Stimulated activated naive B cell treated with anti-CD40 and anti-IgM and Interleukin-4, amounts not matched to agents 10 μg/mL and 1 μg/mL and 100 μg/mL, for 72 hours (primary cell): ENCODE data around the gene IQCM.

Source experiments
- ATAC-seq, 2 donors: fragments of 150-1000 bp; cut with Tn5 transposase; replicated peaks; 2 replicates each; pipeline ENCODE4 v1.10.0; 2021; ENCODE audit warnings: moderate library complexity in 1 of 2
- DNase-seq: peaks from one replicate; pipeline ENCODE4 v3.0.0; 2021
- H3K27ac Mint-ChIP-seq: one replicate; pipeline ENCODE4 v1.8.0; 2022; ENCODE audit warnings: mild to moderate bottlenecking, mixed read lengths
- H3K27me3 Mint-ChIP-seq, 2 donors: one replicate each; pipeline ENCODE4 v1.8.0; 2022; ENCODE audit warnings: mixed read lengths in 2 of 2
- H3K36me3 Mint-ChIP-seq, 2 donors: one replicate each; pipeline ENCODE4 v1.8.0; 2022; ENCODE audit warnings: mixed read lengths in 2 of 2, mild to moderate bottlenecking in 1 of 2
- H3K4me1 Mint-ChIP-seq, 2 donors: one replicate each; pipeline ENCODE4 v1.8.0; 2022; ENCODE audit warnings: mixed read lengths in 2 of 2, mild to moderate bottlenecking in 1 of 2
- H3K4me3 Mint-ChIP-seq, 2 donors: one replicate each; pipeline ENCODE4 v1.8.0; 2022; ENCODE audit warnings: mild to moderate bottlenecking in 2 of 2, mixed read lengths in 2 of 2, moderate library complexity in 1 of 2
- H3K9me3 Mint-ChIP-seq, 2 donors: one replicate each; pipeline ENCODE4 v1.8.0; 2022; ENCODE audit warnings: mixed read lengths in 2 of 2, mild to moderate bottlenecking in 1 of 2

The IQCM gene

GRCh38 chr4:149815743-149816142 is at the start of gene IQCM:
IQCM (minus strand) TSS chr4:149815843; CDS start chr4:149742691, 73,152 bp downstream.
- no peak for ATAC-seq
- Mint-ChIP-seq H3K9me3 (no peaks in the 10 kb centered on the region), H3K27ac (no peak within 1 kb of the TSS)

DNA sequence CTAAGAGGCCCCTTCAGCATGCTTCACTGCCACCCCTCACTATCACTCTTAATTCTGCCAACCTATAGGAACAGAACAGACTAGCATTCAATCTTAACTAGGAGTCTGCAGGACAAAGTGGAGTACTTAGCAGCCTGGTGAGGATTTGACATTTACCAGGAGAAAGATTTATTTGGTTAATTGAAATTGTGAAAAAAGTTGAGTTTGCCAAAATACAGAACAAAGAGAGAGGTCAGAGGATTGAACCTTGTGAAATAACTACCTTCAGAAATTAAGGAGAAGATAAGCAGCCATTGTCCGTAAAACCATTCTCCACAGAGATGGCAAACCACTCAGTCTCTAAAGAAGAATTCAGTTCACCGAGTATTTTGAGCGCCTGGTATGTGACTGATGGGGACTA is 41.8 kb upstream of the IQCM start:
- Mint-ChIP-seq H3K27me3 (no peaks in the 10 kb centered on the region), H3K4me1 (no peaks in the 10 kb centered on the region), H3K27ac (no peak overlapping the region), H3K36me3 (no peaks in the 10 kb centered on the region), H3K9me3 (peaks cover 3 to 4% of the 10 kb centered on the region in 2 donors), H3K4me3 (no peak overlapping the region)
- DNase-seq (no peak), ATAC-seq (no peak)

More at GRCh38 chr4:149815743-149816142, at the start of gene IQCM:
- Mint-ChIP-seq H3K4me3 (no peak within 1 kb of the TSS), H3K36me3 (no peaks in the 10 kb centered on the region), H3K4me1 (no peaks in the 10 kb centered on the region), H3K27me3 (no peaks in the 10 kb centered on the region)
- DNase-seq = no peak

GRCh38 chr4:149845743-149846142 is 30.1 kb upstream of the IQCM start:
- DNase-seq (no peak), ATAC-seq (no peak)
- Mint-ChIP-seq H3K27ac (no peak overlapping the region), H3K36me3 (no peaks in the 10 kb centered on the region), H3K27me3 (no peaks in the 10 kb centered on the region), H3K4me3 (no peak overlapping the region), H3K4me1 (no peaks in the 10 kb centered on the region), H3K9me3 (peaks cover 0 to 7% of the 10 kb centered on the region in 2 donors)

GRCh38 chr4:149841686-149842085 is 26.0 kb upstream of the IQCM start:
- Mint-ChIP-seq H3K36me3 (no peaks in the 10 kb centered on the region), H3K27ac (no peak overlapping the region), H3K4me3 (no peak overlapping the region), H3K4me1 (no peaks in the 10 kb centered on the region), H3K27me3 (no peaks in the 10 kb centered on the region), H3K9me3 (peaks cover 0 to 1% of the 10 kb centered on the region in 2 donors)
- DNase-seq (no peak), ATAC-seq (no peak)

- Mint-ChIP-seq H3K27ac (no peak overlapping the region), H3K27me3 (no peaks in the 10 kb centered on the region), H3K4me3 (no peak overlapping the region), H3K36me3 (no peaks in the 10 kb centered on the region), H3K4me1 (no peaks in the 10 kb centered on the region), H3K9me3 (peaks cover 0 to 3% of the 10 kb centered on the region in 2 donors)
- ATAC-seq (no peak), DNase-seq (no peak)
Observed at GRCh38 chr4:149838036-149838435, 22.4 kb upstream of the IQCM start.

- H3K4me1 Mint-ChIP-seq = no peaks in the 10 kb centered on the region
- no peaks in the 10 kb centered on the region for H3K36me3 Mint-ChIP-seq
Observed at GRCh38 chr4:149836546-149836945, 20.9 kb upstream of the IQCM start.

GRCh38 chr4:149835280-149835679 is 19.6 kb upstream of the IQCM start:
- Mint-ChIP-seq H3K4me3 (no peak overlapping the region), H3K27me3 (no peaks in the 10 kb centered on the region), H3K27ac (no peak overlapping the region), H3K9me3 (peaks cover 0 to 2% of the 10 kb centered on the region in 2 donors), H3K36me3 (no peaks in the 10 kb centered on the region), H3K4me1 (no peaks in the 10 kb centered on the region)
- DNase-seq = no peak
- ATAC-seq = no peak

More at GRCh38 chr4:149836546-149836945, 20.9 kb upstream of the IQCM start:
- H3K9me3 Mint-ChIP-seq = peaks cover 0 to 2% of the 10 kb centered on the region in 2 donors
- no peaks in the 10 kb centered on the region for H3K27me3 Mint-ChIP-seq
- no peak for ATAC-seq
- no peak overlapping the region for H3K4me3 Mint-ChIP-seq
- DNase-seq = no peak
- H3K27ac Mint-ChIP-seq = no peak overlapping the region

DNA sequence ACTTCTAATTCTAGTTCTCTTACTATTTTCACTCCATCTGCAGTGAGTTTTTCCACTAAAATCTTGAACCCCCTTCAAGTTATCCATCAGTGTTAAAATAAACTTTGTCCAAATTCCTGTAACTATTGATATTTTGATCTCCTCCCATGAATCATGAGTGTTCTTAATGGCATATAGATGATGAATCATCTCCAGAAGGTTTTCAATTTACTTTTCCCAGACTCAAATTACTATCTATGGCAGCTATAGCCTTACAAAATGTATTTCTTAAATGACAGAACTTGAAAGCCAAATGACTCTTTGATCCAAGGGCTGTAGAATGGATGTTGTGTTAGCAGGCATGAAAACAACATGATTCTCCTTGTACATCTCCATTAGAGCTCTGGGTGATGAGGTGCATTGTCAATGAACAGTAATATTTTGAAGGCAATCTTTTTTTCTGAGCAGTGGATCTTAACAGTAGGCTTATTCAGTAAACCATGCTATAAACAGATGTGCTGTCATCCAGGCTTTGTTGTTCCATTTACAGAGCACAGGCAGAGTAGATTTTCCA is 16.1 kb upstream of the IQCM start:
- H3K27ac Mint-ChIP-seq = no peak overlapping the region
- H3K27me3 Mint-ChIP-seq = no peaks in the 10 kb centered on the region
- DNase-seq (no peak), ATAC-seq (no peak)
- H3K9me3 Mint-ChIP-seq = peaks cover 0 to 3% of the 10 kb centered on the region in 2 donors
- no peaks in the 10 kb centered on the region for H3K4me1 Mint-ChIP-seq
- H3K4me3 Mint-ChIP-seq = no peak overlapping the region
- no peaks in the 10 kb centered on the region for H3K36me3 Mint-ChIP-seq

- DNase-seq (no peak), ATAC-seq (no peak)
- H3K4me3 Mint-ChIP-seq = no peak overlapping the region
Observed at GRCh38 chr4:149830823-149831222, 15.2 kb upstream of the IQCM start.

GRCh38 chr4:149825336-149825735 is 9.7 kb upstream of the IQCM start:
- Mint-ChIP-seq H3K9me3 (peaks cover 0 to 1% of the 10 kb centered on the region in 2 donors), H3K27me3 (no peaks in the 10 kb centered on the region), H3K27ac (no peak overlapping the region), H3K36me3 (no peaks in the 10 kb centered on the region), H3K4me1 (no peaks in the 10 kb centered on the region), H3K4me3 (no peak overlapping the region)
- DNase-seq (no peak), ATAC-seq (no peak)

More at GRCh38 chr4:149830823-149831222, 15.2 kb upstream of the IQCM start:
- no peaks in the 10 kb centered on the region for H3K4me1 Mint-ChIP-seq
- H3K9me3 Mint-ChIP-seq = peaks cover 0 to 3% of the 10 kb centered on the region in 2 donors
- no peaks in the 10 kb centered on the region for H3K27me3 Mint-ChIP-seq
- no peaks in the 10 kb centered on the region for H3K36me3 Mint-ChIP-seq
- H3K27ac Mint-ChIP-seq = no peak overlapping the region

DNA sequence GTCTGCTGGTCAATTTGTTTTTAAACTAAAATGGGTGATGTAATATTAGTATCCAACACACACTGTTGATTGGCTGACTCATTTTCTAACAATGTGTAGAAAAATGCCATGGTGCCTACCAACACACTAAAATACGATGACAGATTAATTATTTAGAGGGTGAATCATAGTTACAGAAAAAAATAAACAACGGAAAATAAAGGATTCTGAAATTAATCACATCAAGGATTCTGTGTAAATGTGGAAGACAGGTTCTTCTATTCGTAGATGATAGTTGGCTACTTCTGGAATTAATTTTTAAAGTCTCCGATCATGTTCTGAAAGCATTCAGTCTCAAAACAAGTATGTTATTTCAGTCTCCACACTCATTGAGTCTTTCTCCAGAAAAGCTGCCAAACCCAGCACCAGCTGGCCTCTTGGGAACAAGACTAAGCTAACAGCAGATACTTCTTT is 8.2 kb upstream of the IQCM start:
- H3K36me3 Mint-ChIP-seq = no peaks in the 10 kb centered on the region
- peaks cover 0 to 1% of the 10 kb centered on the region in 2 donors for H3K9me3 Mint-ChIP-seq
- H3K27me3 Mint-ChIP-seq = no peaks in the 10 kb centered on the region
- no peak for ATAC-seq
- no peaks in the 10 kb centered on the region for H3K4me1 Mint-ChIP-seq
- H3K27ac Mint-ChIP-seq = no peak overlapping the region
- DNase-seq = no peak
- H3K4me3 Mint-ChIP-seq = no peak overlapping the region

- Mint-ChIP-seq H3K4me3 (no peak overlapping the region), H3K36me3 (no peaks in the 10 kb centered on the region), H3K9me3 (peaks cover 5 to 6% of the 10 kb centered on the region in 2 donors), H3K27me3 (no peaks in the 10 kb centered on the region), H3K27ac (no peak overlapping the region), H3K4me1 (no peaks in the 10 kb centered on the region)
- DNase-seq = no peak
- no peak for ATAC-seq
Observed at GRCh38 chr4:149801416-149801815, 14.2 kb downstream of the IQCM start.

DNA sequence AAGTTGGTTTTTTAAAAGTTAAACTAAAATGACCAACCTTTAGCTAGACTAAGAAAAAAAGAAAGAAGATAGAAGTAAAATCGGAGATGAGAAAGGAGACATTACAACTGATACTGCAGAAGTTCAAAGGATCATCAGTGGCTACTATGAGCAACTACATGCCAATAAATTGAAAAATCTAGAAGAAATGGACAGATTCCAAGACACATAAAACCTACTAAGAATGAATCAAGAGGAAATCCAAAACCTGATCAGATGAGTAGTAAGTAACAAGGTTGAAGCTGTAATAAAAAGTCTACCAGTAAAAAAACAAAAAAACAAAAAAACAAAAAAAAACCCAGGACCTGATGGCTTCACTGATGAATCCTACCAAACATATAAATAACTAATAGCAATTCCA is 16.1 kb downstream of the IQCM start:
- Mint-ChIP-seq H3K27me3 (no peaks in the 10 kb centered on the region), H3K9me3 (peaks cover 5 to 6% of the 10 kb centered on the region in 2 donors), H3K36me3 (no peaks in the 10 kb centered on the region), H3K4me1 (no peaks in the 10 kb centered on the region), H3K27ac (no peak overlapping the region), H3K4me3 (no peak overlapping the region)
- DNase-seq = no peak
- no peak for ATAC-seq

DNA sequence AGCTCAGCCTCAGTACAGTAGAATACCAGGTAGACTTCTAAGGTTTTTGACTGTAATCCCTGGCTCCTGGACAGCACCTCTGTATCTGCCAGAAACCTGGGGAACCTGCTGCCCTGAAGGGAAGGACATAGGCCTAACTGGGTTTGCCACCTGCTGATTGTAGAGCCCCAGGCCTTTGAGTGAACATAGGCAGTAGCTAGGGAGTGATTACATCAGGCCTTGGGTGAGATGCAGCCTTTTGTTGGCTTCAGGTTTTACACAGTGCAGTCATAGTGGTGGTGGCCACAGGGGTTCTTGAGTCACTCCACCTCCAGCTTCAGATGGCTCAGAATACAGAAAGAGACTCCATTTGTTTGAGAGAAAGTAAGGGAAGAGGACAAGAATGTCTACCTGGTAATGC is 19.3 kb downstream of the IQCM start:
- H3K27ac Mint-ChIP-seq = no peak overlapping the region
- DNase-seq (no peak), ATAC-seq (no peak)
- no peaks in the 10 kb centered on the region for H3K27me3 Mint-ChIP-seq
- H3K4me3 Mint-ChIP-seq = no peak overlapping the region
- H3K9me3 Mint-ChIP-seq = no peaks in the 10 kb centered on the region
- H3K36me3 Mint-ChIP-seq = no peaks in the 10 kb centered on the region
- H3K4me1 Mint-ChIP-seq = no peaks in the 10 kb centered on the region

GRCh38 chr4:149795256-149795655 is 20.4 kb downstream of the IQCM start:
- Mint-ChIP-seq H3K9me3 (no peaks in the 10 kb centered on the region), H3K27me3 (no peaks in the 10 kb centered on the region), H3K27ac (no peak overlapping the region), H3K36me3 (no peaks in the 10 kb centered on the region), H3K4me1 (no peaks in the 10 kb centered on the region), H3K4me3 (no peak overlapping the region)
- no peak for ATAC-seq
- no peak for DNase-seq

- no peak overlapping the region for H3K4me3 Mint-ChIP-seq
- no peaks in the 10 kb centered on the region for H3K36me3 Mint-ChIP-seq
- no peaks in the 10 kb centered on the region for H3K27me3 Mint-ChIP-seq
- H3K27ac Mint-ChIP-seq = no peak overlapping the region
- DNase-seq (no peak), ATAC-seq (no peak)
- H3K9me3 Mint-ChIP-seq = no peaks in the 10 kb centered on the region
- H3K4me1 Mint-ChIP-seq = no peaks in the 10 kb centered on the region
Observed at GRCh38 chr4:149794352-149794751, 21.3 kb downstream of the IQCM start.
